DOHH2 (cell line): ENCODE results near the gene KCNQ1.

Experiments used
- H3F3A ChIP-seq: fragments of 200-600 bp; sonication (generic), shearing (Covaris generic); 2 replicates; pipeline ENCODE4 v1.6.0; 2016; ENCODE audit warnings: antibody characterized with exemption, mild to moderate bottlenecking; ENCODE audit not compliant: control insufficient read depth, insufficient read depth
- H3K27ac ChIP-seq: fragments of 200-600 bp; sonication (generic); 2 replicates; pipeline ENCODE4 v1.5.1; 2014; ENCODE audit warnings: low read depth, mild to moderate bottlenecking, low read length, moderate library complexity
- H3K27me3 ChIP-seq: fragments of 200-600 bp; sonication (generic); 2 replicates; pipeline ENCODE4 v1.6.1; 2014; ENCODE audit warnings: mild to moderate bottlenecking, low read length, mixed read lengths; ENCODE audit not compliant: control insufficient read depth
- H3K36me3 ChIP-seq: fragments of 200-600 bp; sonication (generic); 2 replicates; pipeline ENCODE4 v1.6.1; 2014; ENCODE audit warnings: mild to moderate bottlenecking, low read length, moderate library complexity, mixed read lengths; ENCODE audit not compliant: control insufficient read depth
- H3K4me1 ChIP-seq: fragments of 200-600 bp; sonication (generic); 2 replicates; pipeline ENCODE4 v1.6.1; 2014; ENCODE audit warnings: mild to moderate bottlenecking, low read length, mixed read lengths; ENCODE audit not compliant: control insufficient read depth
- H3K4me2 ChIP-seq: fragments of 200-600 bp; sonication (generic); 2 replicates; pipeline ENCODE4 v1.6.0; 2014; ENCODE audit warnings: mild to moderate bottlenecking, low read length, moderate library complexity
- H3K4me3 ChIP-seq: fragments of 200-600 bp; sonication (generic); 2 replicates; pipeline ENCODE4 v1.5.1; 2014; ENCODE audit warnings: mild to moderate bottlenecking, low read length, mixed read lengths
- H3K79me2 ChIP-seq: fragments of 200-600 bp; sonication (generic); 2 replicates; pipeline ENCODE4 v1.6.1; 2014; ENCODE audit warnings: mild to moderate bottlenecking, low read length, mixed read lengths; ENCODE audit not compliant: control insufficient read depth
- H3K9me2 ChIP-seq: fragments of 200-600 bp; sonication (generic); replicated peaks from 2 replicates; pipeline ENCODE4 v1.6.1; 2014; ENCODE audit warnings: mild to moderate bottlenecking, low read length, mixed read lengths; ENCODE audit not compliant: control insufficient read depth
- H3K9me3 ChIP-seq: fragments of 200-600 bp; sonication (generic); 2 replicates; pipeline ENCODE4 v1.6.1; 2014; ENCODE audit warnings: antibody characterized with exemption, low read length, mixed read lengths; ENCODE audit not compliant: control insufficient read depth, insufficient read depth
- H4K20me1 ChIP-seq: fragments of 200-600 bp; sonication (generic); 2 replicates; pipeline ENCODE4 v1.6.0; 2014; ENCODE audit warnings: low read depth, mild to moderate bottlenecking, antibody characterized with exemption, low read length, moderate library complexity; ENCODE audit not compliant: control insufficient read depth, insufficient read depth
- CTCF ChIP-seq: fragments of 200-600 bp; sonication (generic); IDR thresholded peaks from one replicate; pipeline ENCODE4 v1.5.1; 2014; ENCODE audit warnings: antibody characterized with exemption, mild to moderate bottlenecking, low read depth, low read length; ENCODE audit not compliant: poor library complexity, severe bottlenecking
- EZH2phosphoT487 ChIP-seq: fragments of 200-600 bp; sonication (generic); IDR thresholded peaks from 2 replicates; pipeline ENCODE4 v1.6.1; 2017; ENCODE audit warnings: borderline replicate concordance, mild to moderate bottlenecking, antibody characterized with exemption, low read length, moderate library complexity, mixed read lengths

KCNQ1 gene

GRCh38 chr11:2424811-2425495 lies 19.9 kb upstream of the KCNQ1 start:
- no peaks in the 10 kb centered on the region for H3K27me3 ChIP-seq
- no peaks in the 10 kb centered on the region for H3K9me3 ChIP-seq
- H4K20me1 ChIP-seq, result no peaks in the 10 kb centered on the region
- H3K36me3 ChIP-seq, result no peaks in the 10 kb centered on the region
- no peaks in the 10 kb centered on the region for H3K4me1 ChIP-seq
- TF ChIP-seq CTCF, result no peak
- TF ChIP-seq EZH2phosphoT487, result no peak
- H3K4me2 ChIP-seq, result no peak overlapping the region
- H3K79me2 ChIP-seq, result no peaks in the 10 kb centered on the region
- no peaks in the 10 kb centered on the region for H3K9me2 ChIP-seq
- H3K4me3 ChIP-seq, result no peak overlapping the region
- no peak overlapping the region for H3K27ac ChIP-seq
- no peaks in the 10 kb centered on the region for H3F3A ChIP-seq

GRCh38 chr11:2425506-2425905 lies 19.3 kb upstream of the KCNQ1 start:
- no peaks in the 10 kb centered on the region for H3K79me2 ChIP-seq
- H3K36me3 ChIP-seq, result no peaks in the 10 kb centered on the region
- H3K27ac ChIP-seq, result no peak overlapping the region
- no peaks in the 10 kb centered on the region for H3F3A ChIP-seq
- no peaks in the 10 kb centered on the region for H4K20me1 ChIP-seq
- no peaks in the 10 kb centered on the region for H3K4me1 ChIP-seq
- no peaks in the 10 kb centered on the region for H3K9me3 ChIP-seq
- no peak overlapping the region for H3K4me2 ChIP-seq
- H3K9me2 ChIP-seq, result no peaks in the 10 kb centered on the region
- no peaks in the 10 kb centered on the region for H3K27me3 ChIP-seq
- TF ChIP-seq CTCF, result no peak
- no peak for TF ChIP-seq EZH2phosphoT487
- H3K4me3 ChIP-seq, result no peak overlapping the region

GRCh38 chr11:2426221-2426620 lies 18.6 kb upstream of the KCNQ1 start:
- Histone ChIP-seq H3K27me3 (no peaks in the 10 kb centered on the region), H3F3A (no peaks in the 10 kb centered on the region), H3K9me3 (no peaks in the 10 kb centered on the region), H3K9me2 (no peaks in the 10 kb centered on the region), H3K4me1 (no peaks in the 10 kb centered on the region), H3K4me3 (no peak overlapping the region), H4K20me1 (no peaks in the 10 kb centered on the region), H3K27ac (no peak overlapping the region), H3K4me2 (no peak overlapping the region), H3K36me3 (no peaks in the 10 kb centered on the region), H3K79me2 (no peaks in the 10 kb centered on the region)
- TF ChIP-seq CTCF, result no peak
- TF ChIP-seq EZH2phosphoT487, result no peak
